Trophoblast cell (in vitro differentiated cells and primary cell): ENCODE data around the gene ZNF576.

Source experiments
- DNase-seq, 2 donors: peaks; one replicate each; pipeline ENCODE4 v3.0.0-alpha.2; 2016
- H2AFZ ChIP-seq: 2 replicates; pipeline ENCODE4 v1.6.1; 2013; ENCODE audit warnings: low read length, moderate library complexity, mild to moderate bottlenecking; ENCODE audit not compliant: insufficient read depth, poor library complexity
- H2AK5ac ChIP-seq: 2 replicates; pipeline ENCODE4 v1.6.1; 2013; ENCODE audit warnings: mild to moderate bottlenecking, low read length
- H2BK120ac ChIP-seq: 2 replicates; pipeline ENCODE4 v1.6.1; 2013; ENCODE audit warnings: low read length, mild to moderate bottlenecking, moderate library complexity; ENCODE audit not compliant: insufficient read depth, poor library complexity
- H2BK12ac ChIP-seq: 2 replicates; pipeline ENCODE4 v1.6.1; 2013; ENCODE audit warnings: mild to moderate bottlenecking, low read length, moderate library complexity
- H2BK5ac ChIP-seq: 2 replicates; pipeline ENCODE4 v1.6.1; 2013; ENCODE audit warnings: low read length, low read depth, moderate library complexity, mild to moderate bottlenecking; ENCODE audit not compliant: poor library complexity
- H3K14ac ChIP-seq: 2 replicates; pipeline ENCODE4 v1.6.1; 2013; ENCODE audit warnings: mild to moderate bottlenecking, low read length
- H3K18ac ChIP-seq: 2 replicates; pipeline ENCODE4 v1.6.1; 2013; ENCODE audit warnings: mild to moderate bottlenecking, low read length
- H3K23ac ChIP-seq: 2 replicates; pipeline ENCODE4 v1.6.1; 2013; ENCODE audit warnings: low read length
- H3K27ac ChIP-seq: 2 replicates; pipeline ENCODE4 v1.5.1; 2013; ENCODE audit warnings: low read depth, mild to moderate bottlenecking, inconsistent platforms, low read length, moderate library complexity
- H3K27me3 ChIP-seq: 2 replicates; pipeline ENCODE4 v1.6.1; 2013; ENCODE audit warnings: inconsistent platforms, mild to moderate bottlenecking, low read length, moderate library complexity; ENCODE audit not compliant: insufficient read depth
- H3K36me3 ChIP-seq, 2 experiments: 1 replicate in 1 of 2; 2 replicates in 1 of 2; pipeline ENCODE4 v1.6.1; 2013; ENCODE audit warnings: low read length in 2 of 2, mild to moderate bottlenecking in 2 of 2, moderate library complexity in 1 of 2; ENCODE audit not compliant: insufficient read depth in 2 of 2, control insufficient read depth in 1 of 2
- H3K4ac ChIP-seq: 2 replicates; pipeline ENCODE4 v1.6.1; 2013; ENCODE audit warnings: low read depth, mild to moderate bottlenecking, low read length, moderate library complexity
- H3K4me1 ChIP-seq, 2 experiments: 1 replicate in 1 of 2; 2 replicates in 1 of 2; pipeline ENCODE4 v1.6.1; 2013; ENCODE audit warnings: low read length in 2 of 2, mild to moderate bottlenecking in 2 of 2, moderate library complexity in 1 of 2; ENCODE audit not compliant: insufficient read depth in 2 of 2, control insufficient read depth in 1 of 2
- H3K4me2 ChIP-seq: 2 replicates; pipeline ENCODE4 v1.6.1; 2013; ENCODE audit warnings: inconsistent platforms, mild to moderate bottlenecking, low read length, moderate library complexity
- H3K4me3 ChIP-seq: 2 replicates; pipeline ENCODE4 v1.5.1; 2013; ENCODE audit warnings: mild to moderate bottlenecking, low read depth, low read length, inconsistent platforms
- H3K79me1 ChIP-seq: one replicate; pipeline ENCODE4 v1.6.1; 2013; ENCODE audit warnings: low read length
- H3K79me2 ChIP-seq: 2 replicates; pipeline ENCODE4 v1.6.1; 2013; ENCODE audit warnings: low read length, mild to moderate bottlenecking; ENCODE audit not compliant: control insufficient read depth, insufficient read depth, poor library complexity
- H3K9ac ChIP-seq: 2 replicates; pipeline ENCODE4 v1.6.1; 2013; ENCODE audit warnings: mild to moderate bottlenecking, low read length
- H3K9me3 ChIP-seq: 2 replicates; pipeline ENCODE4 v1.6.1; 2013; ENCODE audit warnings: low read depth, mild to moderate bottlenecking, control low read depth, inconsistent platforms, low read length; ENCODE audit not compliant: insufficient read depth
- H4K12ac ChIP-seq: 2 replicates; pipeline ENCODE4 v1.6.1; 2013; ENCODE audit warnings: low read depth, mild to moderate bottlenecking, low read length, moderate library complexity
- H4K8ac ChIP-seq: 2 replicates; pipeline ENCODE4 v1.6.1; 2013; ENCODE audit warnings: low read depth, mild to moderate bottlenecking, low read length, moderate library complexity
- H4K91ac ChIP-seq: one replicate; pipeline ENCODE4 v1.6.1; 2013; ENCODE audit warnings: low read depth, mild to moderate bottlenecking, low read length, moderate library complexity
- WGBS: extraction: QIAGEN DNeasy Blood & Tissue Kit; methylation state at CpG from one replicate; pipeline ENCODE4 v1.1.7; 2013; ENCODE audit warnings: missing lambda C conversion rate; ENCODE audit not compliant: insufficient read length, insufficient coverage; ENCODE audit errors: extremely low coverage; 5-methylcytosine and 5-hydroxymethylcytosine counted together

Gene ZNF576

DNA sequence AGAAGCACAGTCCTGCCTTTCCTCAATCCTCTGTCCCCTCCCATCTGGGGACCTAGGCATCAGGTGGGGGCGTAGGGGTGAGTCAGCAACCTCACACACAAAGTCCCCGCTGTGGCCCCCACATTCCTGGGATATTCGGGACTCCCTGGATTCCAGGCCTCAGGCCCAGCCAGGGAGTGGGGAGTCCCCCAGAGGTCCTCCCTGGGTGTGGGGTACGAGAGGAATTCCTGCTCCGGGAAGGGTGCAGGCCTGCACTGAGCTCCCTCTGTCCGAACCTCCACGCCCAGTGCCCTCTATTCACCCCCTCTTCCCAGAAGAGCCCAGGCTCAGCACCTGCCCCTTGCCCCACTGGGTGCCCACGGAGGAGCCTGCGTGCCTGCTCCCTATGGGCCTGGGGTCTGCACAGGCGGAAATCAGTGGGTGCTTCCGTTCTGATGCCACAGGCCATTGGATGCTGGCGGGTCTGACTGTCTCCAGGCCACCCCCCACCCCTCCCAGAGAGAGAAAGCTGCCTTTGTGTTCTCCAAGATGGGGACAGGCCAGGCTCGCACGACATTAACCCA, 39.8 kb downstream of the ZNF576 start:
- Histone ChIP-seq H3K9ac (no peak overlapping the region), H3K36me3 (no peaks in the 10 kb centered on the region), H4K91ac (no peak overlapping the region), H4K12ac (no peak overlapping the region), H3K27ac (no peak overlapping the region), H2BK120ac (no peak overlapping the region), H3K79me1 (peaks cover 6% of the 10 kb centered on the region), H3K79me2 (no peaks in the 10 kb centered on the region), H3K14ac (no peak overlapping the region), H2BK12ac (no peak overlapping the region), H4K8ac (no peak overlapping the region), H3K23ac (no peak overlapping the region), H2AFZ (no peak overlapping the region), H3K4ac (no peak overlapping the region), H3K27me3 (peaks cover 18% of the 10 kb centered on the region), H2BK5ac (no peak overlapping the region), H3K4me1 (peaks cover 13 to 21% of the 10 kb centered on the region in 2 experiments), H2AK5ac (no peak overlapping the region), H3K4me2 (no peak overlapping the region), H3K4me3 (no peak overlapping the region), H3K9me3 (peaks cover 5% of the 10 kb centered on the region), H3K18ac (peak overlapping the region; percentile 31)
- DNase-seq, result no peak
- WGBS, result no CpG with 5 or more reads among the region's 14 CpGs

- peaks cover 13 to 21% of the 10 kb centered on the region in 2 experiments for H3K4me1 ChIP-seq
- H4K91ac ChIP-seq, result no peak overlapping the region
- H2AFZ ChIP-seq, result no peak overlapping the region
- no peak overlapping the region for H2AK5ac ChIP-seq
- H3K9me3 ChIP-seq, result peaks cover 5% of the 10 kb centered on the region
- DNase-seq, result no peak
- H2BK120ac ChIP-seq, result no peak overlapping the region
- H3K27me3 ChIP-seq, result peaks cover 21% of the 10 kb centered on the region
- H3K14ac ChIP-seq, result no peak overlapping the region
- WGBS, result no CpG with 5 or more reads among the region's 13 CpGs
- H3K9ac ChIP-seq, result no peak overlapping the region
- H2BK5ac ChIP-seq, result no peak overlapping the region
- no peak overlapping the region for H4K8ac ChIP-seq
- H3K4me2 ChIP-seq, result no peak overlapping the region
- H3K79me2 ChIP-seq, result no peaks in the 10 kb centered on the region
- H2BK12ac ChIP-seq, result no peak overlapping the region
- H3K36me3 ChIP-seq, result no peaks in the 10 kb centered on the region
- no peak overlapping the region for H3K18ac ChIP-seq
- no peak overlapping the region for H4K12ac ChIP-seq
- peaks cover 6% of the 10 kb centered on the region for H3K79me1 ChIP-seq
- H3K4ac ChIP-seq, result no peak overlapping the region
- H3K27ac ChIP-seq, result no peak overlapping the region
- no peak overlapping the region for H3K4me3 ChIP-seq
- H3K23ac ChIP-seq, result no peak overlapping the region
Measured at GRCh38 chr19:43638214-43638994, 42.0 kb downstream of the ZNF576 start.

DNA sequence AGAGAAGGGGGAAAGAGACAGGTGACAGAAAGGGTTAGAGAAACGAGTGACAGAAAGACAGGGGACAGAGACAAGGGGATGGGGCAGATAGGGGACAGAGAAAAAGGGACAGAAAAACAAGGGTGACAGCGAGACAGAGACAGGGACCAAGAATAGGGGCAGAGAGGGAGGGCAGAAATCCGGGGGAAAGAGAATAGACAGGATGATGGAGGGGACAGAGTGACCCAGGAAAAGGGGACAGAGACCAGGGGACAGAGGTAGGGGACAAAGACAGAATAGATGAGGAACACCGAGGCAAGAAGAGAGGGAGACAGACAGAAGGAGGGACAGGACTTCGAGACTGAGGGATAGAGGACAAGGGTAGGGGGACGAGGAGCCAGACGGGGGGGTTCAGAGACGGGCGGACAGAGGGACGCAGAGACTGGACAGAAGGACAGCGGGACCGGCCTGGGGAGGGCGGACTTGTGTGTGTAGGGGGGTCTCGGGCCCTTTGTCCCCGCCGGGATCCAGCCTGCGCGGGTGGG, 42.7 kb downstream of the ZNF576 start:
- no CpG with 5 or more reads among the region's 18 CpGs for WGBS
- H4K12ac ChIP-seq, result no peak overlapping the region

GRCh38 chr19:43639519-43640423, 43.4 kb downstream of the ZNF576 start, which contains the start of gene CADM4:
TSS of gene CADM4 (minus strand) at chr19:43639850. CDS start at chr19:43639790, 60 bp downstream.
- H3K27ac ChIP-seq, result no peak within 1 kb of the TSS

More for the DNA sequence above, 42.7 kb downstream of the ZNF576 start:
- no peak overlapping the region for H2BK12ac ChIP-seq
- no peak overlapping the region for H4K91ac ChIP-seq
- H3K36me3 ChIP-seq, result no peaks in the 10 kb centered on the region
- no peaks in the 10 kb centered on the region for H3K79me2 ChIP-seq
- H3K14ac ChIP-seq, result no peak overlapping the region
- no peak overlapping the region for H2BK120ac ChIP-seq
- peak overlapping the region; percentile 60 for H3K4me3 ChIP-seq
- no peak overlapping the region for H2BK5ac ChIP-seq
- peaks cover 13 to 21% of the 10 kb centered on the region in 2 experiments for H3K4me1 ChIP-seq
- no peak overlapping the region for H3K18ac ChIP-seq
- H3K4me2 ChIP-seq, result peak overlapping the region; percentile 68
- peaks cover 5% of the 10 kb centered on the region for H3K9me3 ChIP-seq
- no peak overlapping the region for H3K23ac ChIP-seq
- no peak overlapping the region for H3K27ac ChIP-seq
- H2AFZ ChIP-seq, result peak overlapping the region; percentile 47
- H3K9ac ChIP-seq, result no peak overlapping the region
- H4K8ac ChIP-seq, result no peak overlapping the region
- H2AK5ac ChIP-seq, result no peak overlapping the region
- H3K4ac ChIP-seq, result no peak overlapping the region
- DNase-seq, result no peak
- peaks cover 21% of the 10 kb centered on the region for H3K27me3 ChIP-seq
- peaks cover 6% of the 10 kb centered on the region for H3K79me1 ChIP-seq

More at GRCh38 chr19:43639519-43640423, 43.4 kb downstream of the ZNF576 start, which contains the start of gene CADM4:
- Histone ChIP-seq H3K4me2 (peak within 1 kb of the TSS; percentile 94), H3K79me2 (no peaks in the 10 kb centered on the region), H3K23ac (no peak within 1 kb of the TSS), H2BK5ac (no peak within 1 kb of the TSS), H2BK12ac (no peak within 1 kb of the TSS), H4K8ac (no peak within 1 kb of the TSS), H3K4ac (no peak within 1 kb of the TSS), H2BK120ac (no peak within 1 kb of the TSS), H3K36me3 (no peaks in the 10 kb centered on the region), H3K18ac (no peak within 1 kb of the TSS), H2AFZ (peak within 1 kb of the TSS; percentile 79), H3K9me3 (peaks cover 5% of the 10 kb centered on the region), H3K4me3 (peak within 1 kb of the TSS; percentile 74), H4K91ac (no peak within 1 kb of the TSS), H4K12ac (no peak within 1 kb of the TSS), H3K9ac (no peak within 1 kb of the TSS), H3K14ac (peak within 1 kb of the TSS; percentile 12), H2AK5ac (no peak within 1 kb of the TSS), H3K27me3 (peaks cover 21% of the 10 kb centered on the region), H3K4me1 (peaks cover 11 to 17% of the 10 kb centered on the region in 2 experiments), H3K79me1 (peaks cover 4% of the 10 kb centered on the region)
- peak in 1 of 2 donors; percentile 29 for DNase-seq
- no CpG with 5 or more reads among the region's 110 CpGs for WGBS
